Stomach (tissue), 4 donors: ENCODE measurements around the gene LACC1.

Source experiments
- EP300 ChIP-seq: sonication (generic); formaldehyde crosslinking; IDR thresholded peaks from one replicate; pipeline ENCODE4 v1.6.1; 2017; ENCODE audit warnings: antibody characterized with exemption
- TF ChIP-seq, protein P1 (sequence below), 7 experiments: fragments of 450-650 bp in 4 of 7; fragments of 200-600 bp in 3 of 7; sonication (generic) in 3 of 7; IDR thresholded peaks; one replicate each; pipeline ENCODE4 v1.5.1; 2016 to 2019; ENCODE audit warnings: antibody characterized with exemption in 7 of 7, control low read depth in 2 of 7, mild to moderate bottlenecking in 1 of 7

GRCh38 chr13:43879755-43880181, at the start of gene LACC1:
- TF ChIP-seq, protein P1, sequence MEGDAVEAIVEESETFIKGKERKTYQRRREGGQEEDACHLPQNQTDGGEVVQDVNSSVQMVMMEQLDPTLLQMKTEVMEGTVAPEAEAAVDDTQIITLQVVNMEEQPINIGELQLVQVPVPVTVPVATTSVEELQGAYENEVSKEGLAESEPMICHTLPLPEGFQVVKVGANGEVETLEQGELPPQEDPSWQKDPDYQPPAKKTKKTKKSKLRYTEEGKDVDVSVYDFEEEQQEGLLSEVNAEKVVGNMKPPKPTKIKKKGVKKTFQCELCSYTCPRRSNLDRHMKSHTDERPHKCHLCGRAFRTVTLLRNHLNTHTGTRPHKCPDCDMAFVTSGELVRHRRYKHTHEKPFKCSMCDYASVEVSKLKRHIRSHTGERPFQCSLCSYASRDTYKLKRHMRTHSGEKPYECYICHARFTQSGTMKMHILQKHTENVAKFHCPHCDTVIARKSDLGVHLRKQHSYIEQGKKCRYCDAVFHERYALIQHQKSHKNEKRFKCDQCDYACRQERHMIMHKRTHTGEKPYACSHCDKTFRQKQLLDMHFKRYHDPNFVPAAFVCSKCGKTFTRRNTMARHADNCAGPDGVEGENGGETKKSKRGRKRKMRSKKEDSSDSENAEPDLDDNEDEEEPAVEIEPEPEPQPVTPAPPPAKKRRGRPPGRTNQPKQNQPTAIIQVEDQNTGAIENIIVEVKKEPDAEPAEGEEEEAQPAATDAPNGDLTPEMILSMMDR (IDR thresholded peaks at IDR 0.05) = no peak
- TF ChIP-seq EP300 = no peak
